ENCODE data around the gene SAP30BP.

GRCh38 chr17:75619506-75620431 is 47.4 kb upstream of the SAP30BP start:
- TF ChIP-seq POLR2AphosphoS5 (IDR thresholded peaks at IDR 0.05; ENCODE audit: low read depth, low read length): no peak
- TF ChIP-seq PAWR (CRISPR knock-in tag; IDR thresholded peaks at IDR 0.05; ENCODE audit: borderline replicate concordance): no peak
- TF ChIP-seq ZNF547 (CRISPR knock-in tag; IDR thresholded peaks at IDR 0.05): no peak
- peak; percentile 86 for TF ChIP-seq CTCF (CRISPR knock-in tag; IDR thresholded peaks at IDR 0.05)
- no peak for TF ChIP-seq ETV6 (CRISPR knock-in tag; conservative IDR thresholded peaks at IDR 0.05)
- TF ChIP-seq NFATC3 (CRISPR knock-in tag; IDR thresholded peaks at IDR 0.05): no peak
- TF ChIP-seq MAFG (CRISPR knock-in tag; IDR thresholded peaks at IDR 0.05): no peak
- no peak for TF ChIP-seq PRDM10 (CRISPR knock-in tag; IDR thresholded peaks at IDR 0.05; ENCODE audit: low read depth)
- TF ChIP-seq PRDM4 (CRISPR knock-in tag; IDR thresholded peaks at IDR 0.05; ENCODE audit: borderline replicate concordance): no peak
- no peak for TF ChIP-seq ZNF501 (CRISPR knock-in tag; IDR thresholded peaks at IDR 0.05)
- TF ChIP-seq PHB2 (IDR thresholded peaks at IDR 0.05; ENCODE audit: partially characterized antibody): no peak
- no peak for TF ChIP-seq EZH2 (conservative IDR thresholded peaks at IDR 0.05; ENCODE audit: low read depth, low read length)
